HepG2 (cell line): ENCODE measurements around the gene ANKRD40CL. TPM values are rescaled to one million over a fixed set of nuclear protein-coding genes. Genes with fewer than 3 reads are reported as not detected.

Experiments
- ATAC-seq: fragments of 200-7000 bp; cut with Tn5 transposase; 3 replicates; pipeline ENCODE4 v1.9.1; 2020; ENCODE audit warnings: mild to moderate bottlenecking, moderate library complexity
- BruUV-seq: library from RNA; stranded (reverse); fragments of 400-500 nt; replicated peaks from 2 replicates; lab custom pipeline; 2021; lab: Mats Ljungman, UMichigan
- CTCF ChIA-PET: fragments of 300-600 bp; formaldehyde crosslinking; extraction: SDS; loops from one replicate; lab custom pipeline; 2021; ENCODE audit warnings: low total read pairs, inconsistent platforms, low intra/inter-chr PET ratio; lab: Yijun Ruan, JAX
- POLR2A ChIA-PET: fragments of 350-600 bp; sonication (Branson Sonifier 250); formaldehyde crosslinking; loops from one replicate; lab custom pipeline; 2020; ENCODE audit warnings: antibody characterized with exemption, inconsistent platforms; lab: Yijun Ruan, JAX
- DNase-seq: peaks from one replicate; pipeline ENCODE4 v3.0.0-alpha.2; 2015; ENCODE audit warnings: low spot score
- FAIRE-seq: peaks from 3 replicates; lab custom pipeline; 2011; peaks lifted over from hg19 to GRCh38; lab: Jason Lieb, UNC
- H2AFZ ChIP-seq: one replicate; pipeline ENCODE4 v1.6.1; 2011; ENCODE audit warnings: low read length, inconsistent platforms
- H3K27ac ChIP-seq: fragments of 300-600 bp; 3 replicates; pipeline ENCODE4 v1.8.0; 2011; ENCODE audit warnings: mixed run types, mild to moderate bottlenecking, mixed read lengths, low read length, inconsistent platforms; ENCODE audit not compliant: insufficient read depth; ENCODE audit errors: extremely low read length
- H3K27me3 ChIP-seq, 2 experiments: fragments of 200-600 bp in 1 of 2; 2 replicates in 1 of 2; 3 replicates in 1 of 2; pipeline versions ENCODE4 v1.6.0 to v1.8.0; 2011; ENCODE audit warnings: low read length in 2 of 2, mild to moderate bottlenecking in 2 of 2, moderate library complexity in 2 of 2, inconsistent platforms in 1 of 2; ENCODE audit not compliant: insufficient read depth in 2 of 2, control insufficient read depth in 1 of 2
- H3K36me3 ChIP-seq, 2 experiments: fragments of 200-600 bp in 1 of 2; replicated peaks in 1 of 2; 2 replicates in 1 of 2; 3 replicates in 1 of 2; pipeline versions ENCODE4 v1.5.1 to v1.8.0; 2011; ENCODE audit warnings: low read length in 2 of 2, inconsistent platforms in 1 of 2; ENCODE audit not compliant: insufficient read depth in 2 of 2, control insufficient read depth in 1 of 2
- H3K4me1 ChIP-seq: 2 replicates; pipeline ENCODE4 v1.5.1; 2012; ENCODE audit warnings: low read length, inconsistent platforms; ENCODE audit not compliant: insufficient read depth
- H3K4me2 ChIP-seq: 2 replicates; pipeline ENCODE4 v1.6.0; 2011; ENCODE audit warnings: low read depth, low read length, inconsistent platforms
- H3K4me3 ChIP-seq, 3 experiments: fragments of 200-600 bp in 1 of 3; sonication (generic), shearing (Covaris generic) in 1 of 3; replicated peaks in 1 of 3; 2 replicates each; pipeline ENCODE4 v1.5.1; 2011 to 2016; ENCODE audit warnings: low read length in 3 of 3, inconsistent platforms in 2 of 3, low read depth in 2 of 3, mild to moderate bottlenecking in 2 of 3, control low read depth in 1 of 3, mixed read lengths in 1 of 3; ENCODE audit not compliant: insufficient read depth in 1 of 3
- H3K79me2 ChIP-seq: one replicate; pipeline ENCODE4 v1.6.1; 2011; ENCODE audit warnings: low read length, inconsistent platforms; ENCODE audit not compliant: insufficient read depth
- H3K9ac ChIP-seq: 2 replicates; pipeline ENCODE4 v1.6.0; 2011; ENCODE audit warnings: mild to moderate bottlenecking, low read depth, low read length, inconsistent platforms; ENCODE audit not compliant: insufficient read depth
- H3K9me3 ChIP-seq: 2 replicates; pipeline ENCODE4 v1.5.1; 2012; ENCODE audit warnings: mild to moderate bottlenecking, low read length
- H4K20me1 ChIP-seq: 2 replicates; pipeline ENCODE4 v1.6.0; 2011; ENCODE audit warnings: inconsistent platforms, mild to moderate bottlenecking, low read length, moderate library complexity; ENCODE audit not compliant: insufficient read depth
- AHR ChIP-seq: IDR thresholded peaks from 2 replicates; pipeline ENCODE4 v1.6.1; 2018; ENCODE audit warnings: missing genetic modification reagents, missing compliant biosample characterization
- BRCA1 ChIP-seq: sonication (generic); formaldehyde crosslinking; IDR thresholded peaks from 2 replicates; pipeline ENCODE4 v1.4.0; 2020; ENCODE audit warnings: missing genetic modification reagents
- HNF4A ChIP-seq: sonication (generic); formaldehyde crosslinking; IDR thresholded peaks from 2 replicates; pipeline ENCODE4 v1.4.0; 2020; ENCODE audit warnings: missing genetic modification reagents
- HNRNPL ChIP-seq: fragments of 200-400 bp; formaldehyde crosslinking; IDR thresholded peaks from 2 replicates; pipeline ENCODE4 v1.6.1; 2017; ENCODE audit warnings: mild to moderate bottlenecking, low read depth, low read length
- KDM6A ChIP-seq: IDR thresholded peaks from 2 replicates; pipeline ENCODE4 v1.6.1; 2016; ENCODE audit warnings: low read depth
- NONO ChIP-seq, 2 experiments: fragments of 450-650 bp in 1 of 2; sonication (generic) in 1 of 2; formaldehyde crosslinking in 1 of 2; IDR thresholded peaks in 1 of 2; conservative IDR thresholded peaks in 1 of 2; 2 replicates each; pipeline versions ENCODE4 v1.6.1 to v1.8.0; 2017 to 2022; ENCODE audit warnings: mild to moderate bottlenecking in 1 of 2, missing genetic modification reagents in 1 of 2, moderate library complexity in 1 of 2
- TAF15 ChIP-seq: fragments of 200-400 bp; formaldehyde crosslinking; IDR thresholded peaks from one replicate; pipeline ENCODE4 v1.6.1; 2018; ENCODE audit warnings: mild to moderate bottlenecking, low read depth, low read length; ENCODE audit not compliant: poor library complexity, severe bottlenecking
- YY1 ChIP-seq: IDR thresholded peaks from 2 replicates; pipeline ENCODE4 v1.6.1; 2011; ENCODE audit warnings: low read length, low read depth, moderate library complexity, mild to moderate bottlenecking; ENCODE audit not compliant: insufficient read depth, insufficient replicate concordance
- ZEB1 ChIP-seq: IDR thresholded peaks from 2 replicates; pipeline ENCODE4 v1.6.1; 2012; ENCODE audit warnings: mild to moderate bottlenecking, low read depth, inconsistent platforms; ENCODE audit not compliant: insufficient replicate concordance
- ZNF121 ChIP-seq: sonication (generic); formaldehyde crosslinking; IDR thresholded peaks from 2 replicates; pipeline ENCODE4 v1.5.0; 2020; ENCODE audit warnings: mild to moderate bottlenecking, missing genetic modification reagents
- ZNF138 ChIP-seq: sonication (generic); formaldehyde crosslinking; IDR thresholded peaks from 2 replicates; pipeline ENCODE4 v1.5.0; 2020; ENCODE audit warnings: mild to moderate bottlenecking, low read depth, missing genetic modification reagents
- ZNF484 ChIP-seq: sonication (generic); formaldehyde crosslinking; IDR thresholded peaks from 2 replicates; pipeline ENCODE4 v1.5.1; 2020; ENCODE audit warnings: mild to moderate bottlenecking, low read depth, missing genetic modification reagents, borderline replicate concordance
- ZNF556 ChIP-seq: sonication (generic); formaldehyde crosslinking; IDR thresholded peaks from 2 replicates; pipeline ENCODE4 v1.4.0; 2020; ENCODE audit warnings: mild to moderate bottlenecking, missing genetic modification reagents, borderline replicate concordance
- ZNF878 ChIP-seq: sonication (generic); formaldehyde crosslinking; IDR thresholded peaks from 2 replicates; pipeline ENCODE4 v1.8.1; 2023; ENCODE audit warnings: mild to moderate bottlenecking, missing genetic modification reagents, moderate library complexity
- WGBS: methylation state at CpG from one replicate; pipeline ENCODE4 v1.1.6; 2017; ENCODE audit warnings: low lambda C conversion rate; 5-methylcytosine and 5-hydroxymethylcytosine counted together
- in situ Hi-C: cut with HindIII; loops from 2 replicates; pipeline ENCODE4 v1.10.0; 2017; ENCODE audit warnings: low pct_unique_long_range_greater_than_20kb; ENCODE audit not compliant: extremely low pct_ligation_motif_present
- intact Hi-C: fragments of 100-400 bp; cut with micrococcal nuclease; formaldehyde crosslinking; loops from one replicate; pipeline ENCODE4 v1.10.0; 2022; ENCODE audit not compliant: unreplicated experiment
- polyA plus RNA-seq, 8 experiments: library from polyadenylated mRNA; depleted of rRNA in 3 of 8; stranded (reverse) in 7 of 8; unstranded in 1 of 8; fragments of >200 nt; fragmentation: Illumina TruSeq in 4 of 8; extraction: Trizol in 4 of 8; gene quantifications; 2 replicates each; pipeline versions ENCODE4 v1.2.1 to v1.2.3, GENCODE V29; 2011 to 2016; ENCODE audit warnings: low read depth in 4 of 8, missing spikeins in 1 of 8, mixed read lengths in 1 of 8; ENCODE audit not compliant: insufficient read depth in 1 of 8
- total RNA-seq, 5 experiments: library from RNA; depleted of rRNA; stranded (reverse); fragments of >200 nt; fragmentation: Illumina TruSeq; extraction: Trizol; gene quantifications; 2 replicates each; pipeline ENCODE4 v1.2.3, GENCODE V29; 2016; ENCODE audit warnings: low read depth in 1 of 5

The ANKRD40CL gene
- total and polyA plus RNA-seq, 2 of the 13 experiments (the other 11 are each of a cell fraction or from before 2014, with no cell fraction given): 0.03 to 0.11 TPM

DNA sequence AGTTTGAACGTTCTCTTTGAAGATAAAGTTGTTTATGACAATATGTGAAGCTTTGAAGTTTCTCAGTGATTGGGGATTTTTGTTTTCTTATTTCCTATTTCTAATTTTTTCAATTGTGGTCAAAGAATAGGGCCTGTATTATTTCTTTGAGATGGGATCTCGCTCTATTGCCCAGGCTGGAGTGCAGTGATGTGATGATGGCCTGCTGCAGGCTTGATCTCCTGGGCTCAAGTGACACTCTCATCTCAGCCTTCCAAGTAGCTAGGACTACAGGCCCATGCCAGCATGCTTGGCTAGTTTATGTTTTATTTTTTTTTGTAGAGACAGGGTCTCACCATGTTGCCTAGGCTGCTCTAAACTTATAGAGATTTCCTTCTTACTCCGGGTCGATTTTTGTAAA lies 11.7 kb upstream of the ANKRD40CL start:
- ChIA-PET POLR2A (no interaction called here), CTCF (no interaction called here)
- TF ChIP-seq ZNF121 (CRISPR knock-in tag) (peak; percentile 67), HNRNPL (no peak)
- 29% methylated on average over 4 of the region's 4 CpGs for WGBS
- H3K27ac ChIP-seq: no peak overlapping the region
- no peak overlapping the region for H2AFZ ChIP-seq
- in situ Hi-C loops (no loop called here), intact Hi-C loops (no loop called here)
- ATAC-seq (no peak), FAIRE-seq (no peak), DNase-seq (no peak)
- H3K36me3 ChIP-seq: no peaks in the 10 kb centered on the region
- H3K79me2 ChIP-seq: no peaks in the 10 kb centered on the region
- H3K4me3 ChIP-seq: no peak overlapping the region
- BruUV-seq: no TSS peak
- H3K9ac ChIP-seq: no peak overlapping the region
- H3K4me1 ChIP-seq: no peaks in the 10 kb centered on the region
- H3K4me2 ChIP-seq: no peak overlapping the region
- H3K27me3 ChIP-seq: peaks cover 0 to 3% of the 10 kb centered on the region in 2 experiments; a peak in 1 of 5 replicates
- H4K20me1 ChIP-seq: no peaks in the 10 kb centered on the region
- H3K9me3 ChIP-seq: no peaks in the 10 kb centered on the region

DNA sequence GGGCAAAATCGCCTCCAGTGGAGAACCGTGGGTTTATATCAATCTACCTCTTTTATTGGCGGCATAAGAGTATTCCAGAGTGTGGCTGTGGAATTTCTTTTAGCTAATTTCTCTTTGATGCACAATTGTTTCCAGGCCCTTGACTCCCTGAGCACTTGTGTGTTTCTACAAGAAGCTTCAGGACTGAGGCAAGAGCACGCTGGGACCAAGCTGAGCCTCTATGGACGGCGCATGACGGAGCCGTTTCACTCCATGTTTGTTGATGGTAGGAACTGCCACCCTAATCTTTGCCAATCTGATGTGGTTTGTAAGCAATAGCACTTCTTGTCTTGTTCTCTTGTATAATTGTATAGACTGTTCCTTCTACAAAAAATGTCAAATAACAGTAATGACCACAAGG lies 11.2 kb upstream of the ANKRD40CL start:
- TF ChIP-seq ZNF556 (CRISPR knock-in tag) (no peak), ZEB1 (no peak), ZNF878 (no peak), KDM6A (CRISPR knock-in tag) (no peak), BRCA1 (CRISPR knock-in tag) (no peak), YY1 (no peak), AHR (CRISPR knock-in tag) (no peak), NONO (IDR thresholded peaks at IDR 0.05) (no peak), NONO (CRISPR knock-in tag; conservative IDR thresholded peaks at IDR 0.05) (no peak), TAF15 (no peak), HNF4A (CRISPR knock-in tag) (no peak), ZNF484 (no peak), ZNF138 (no peak)
- no TSS peak for BruUV-seq
- Histone ChIP-seq H3K27me3 (peaks cover 0 to 3% of the 10 kb centered on the region in 2 experiments; a peak in 1 of 5 replicates), H4K20me1 (no peaks in the 10 kb centered on the region), H3K9me3 (no peaks in the 10 kb centered on the region), H3K4me1 (no peaks in the 10 kb centered on the region), H3K9ac (no peak overlapping the region), H3K4me2 (no peak overlapping the region), H3K36me3 (no peaks in the 10 kb centered on the region), H3K4me3 (no peak overlapping the region), H3K79me2 (no peaks in the 10 kb centered on the region), H3K27ac (no peak overlapping the region), H2AFZ (no peak overlapping the region)
- FAIRE-seq: no peak
- CTCF ChIA-PET: no interaction called here
- POLR2A ChIA-PET: no interaction called here
- no peak for DNase-seq
- intact Hi-C loops (no loop called here), in situ Hi-C loops (no loop called here)
- 33% methylated on average over 8 of the region's 8 CpGs for WGBS
- no peak for ATAC-seq
